ENCODE results near the gene IKZF3.

Gene IKZF3

GRCh38 chr17:39776252-39776651, 87.9 kb downstream of the IKZF3 start:
- no peak overlapping the region for H3K27ac Mint-ChIP-seq
- no peaks in the 10 kb centered on the region for H3K9me3 Mint-ChIP-seq
- peaks cover 4% of the 10 kb centered on the region for H3K4me1 Mint-ChIP-seq
- H3K4me3 Mint-ChIP-seq = no peak overlapping the region
- no peak for TF ChIP-seq CTCF (IDR thresholded peaks at IDR 0.05; ENCODE audit: unreplicated experiment in 3 of 3)
- H3K36me3 Mint-ChIP-seq (ENCODE audit: low read depth) = no peaks in the 10 kb centered on the region
- H3K27me3 Mint-ChIP-seq (ENCODE audit: low read depth) = peaks cover 24% of the 10 kb centered on the region

- no peaks in the 10 kb centered on the region for H3K9me3 Mint-ChIP-seq
Observed at GRCh38 chr17:39775031-39775430, 89.1 kb downstream of the IKZF3 start.

GRCh38 chr17:39774047-39774446, 90.1 kb downstream of the IKZF3 start:
- Mint-ChIP-seq H3K36me3 (ENCODE audit: low read depth) (no peaks in the 10 kb centered on the region), H3K27ac (no peak overlapping the region), H3K27me3 (ENCODE audit: low read depth) (peaks cover 18% of the 10 kb centered on the region), H3K4me3 (no peak overlapping the region), H3K4me1 (peaks cover 4% of the 10 kb centered on the region), H3K9me3 (no peaks in the 10 kb centered on the region)
- no peak for TF ChIP-seq CTCF (IDR thresholded peaks at IDR 0.05; ENCODE audit: unreplicated experiment in 3 of 3)

More at GRCh38 chr17:39775031-39775430, 89.1 kb downstream of the IKZF3 start:
- Mint-ChIP-seq H3K36me3 (ENCODE audit: low read depth) (no peaks in the 10 kb centered on the region), H3K27ac (no peak overlapping the region), H3K4me1 (peaks cover 4% of the 10 kb centered on the region), H3K27me3 (ENCODE audit: low read depth) (peaks cover 18% of the 10 kb centered on the region), H3K4me3 (no peak overlapping the region)
- no peak for TF ChIP-seq CTCF (IDR thresholded peaks at IDR 0.05; ENCODE audit: unreplicated experiment in 3 of 3)

GRCh38 chr17:39772987-39773934, 90.9 kb downstream of the IKZF3 start:
- Mint-ChIP-seq H3K9me3 (no peaks in the 10 kb centered on the region), H3K4me1 (peaks cover 4% of the 10 kb centered on the region), H3K36me3 (ENCODE audit: low read depth) (no peaks in the 10 kb centered on the region), H3K27me3 (ENCODE audit: low read depth) (peaks cover 18% of the 10 kb centered on the region), H3K27ac (no peak overlapping the region), H3K4me3 (no peak overlapping the region)
- no peak for TF ChIP-seq CTCF (IDR thresholded peaks at IDR 0.05; ENCODE audit: unreplicated experiment in 3 of 3)

GRCh38 chr17:39772415-39772814, 91.7 kb downstream of the IKZF3 start:
- H3K4me1 Mint-ChIP-seq = peaks cover 4% of the 10 kb centered on the region
- H3K36me3 Mint-ChIP-seq (ENCODE audit: low read depth) = no peaks in the 10 kb centered on the region
- H3K9me3 Mint-ChIP-seq = no peaks in the 10 kb centered on the region
- TF ChIP-seq CTCF (IDR thresholded peaks at IDR 0.05; ENCODE audit: unreplicated experiment in 3 of 3) = no peak
- H3K27ac Mint-ChIP-seq = no peak overlapping the region
- H3K27me3 Mint-ChIP-seq (ENCODE audit: low read depth) = peaks cover 13% of the 10 kb centered on the region
- H3K4me3 Mint-ChIP-seq = no peak overlapping the region

All from nephron (organoid).